GM21390 (cell line): ENCODE data around the gene COL4A2.
"Not testable (repeated sequence)": the region's sequence is repeated elsewhere in the genome, so short reads cannot be mapped to it uniquely, and the experiment has no call there.

Experiments
- ATAC-seq: cut with Tn5 transposase; IDR thresholded peaks from one replicate; pipeline ENCODE4 v1.9.1; 2021; ENCODE audit not compliant: unreplicated experiment

Gene COL4A2

GRCh38 chr13:110450016-110450900 lies 143.2 kb downstream of the COL4A2 start:
- no peak for ATAC-seq

GRCh38 chr13:110450941-110451730 lies 144.1 kb downstream of the COL4A2 start:
- no peak for ATAC-seq

- not testable (repeated sequence) for ATAC-seq
These were observed 146.0 kb downstream of the COL4A2 start for GRCh38 chr13:110453091-110453490.

GRCh38 chr13:110453797-110454196 lies 146.7 kb downstream of the COL4A2 start:
- no peak for ATAC-seq

- no peak for ATAC-seq
These were observed 147.3 kb downstream of the COL4A2 start for GRCh38 chr13:110454227-110454859.

GRCh38 chr13:110454956-110455355 lies 147.9 kb downstream of the COL4A2 start:
- ATAC-seq = no peak

- ATAC-seq = no peak
These were observed 148.4 kb downstream of the COL4A2 start for GRCh38 chr13:110455444-110455843.

- ATAC-seq = peak; percentile 98
These were observed 148.9 kb downstream of the COL4A2 start for GRCh38 chr13:110455941-110456340.

GRCh38 chr13:110456550-110456949 lies 149.5 kb downstream of the COL4A2 start:
- ATAC-seq = no peak

GRCh38 chr13:110457361-110457760 lies 150.3 kb downstream of the COL4A2 start:
- no peak for ATAC-seq

- ATAC-seq = no peak
These were observed 150.9 kb downstream of the COL4A2 start for GRCh38 chr13:110458017-110458416.

GRCh38 chr13:110458594-110459365 lies 151.7 kb downstream of the COL4A2 start:
- ATAC-seq = no peak

- ATAC-seq = no peak
These were observed 155.0 kb downstream of the COL4A2 start for GRCh38 chr13:110462091-110462490.

- no peak for ATAC-seq
These were observed 156.1 kb downstream of the COL4A2 start for GRCh38 chr13:110463156-110463555.

- ATAC-seq = no peak
These were observed 156.9 kb downstream of the COL4A2 start for GRCh38 chr13:110463871-110464510.

- no peak for ATAC-seq
These were observed 157.7 kb downstream of the COL4A2 start for GRCh38 chr13:110464556-110465333.

- ATAC-seq = no peak
These were observed 158.6 kb downstream of the COL4A2 start for GRCh38 chr13:110465696-110466095.

- ATAC-seq = no peak
These were observed 159.3 kb downstream of the COL4A2 start for GRCh38 chr13:110466266-110466915.

GRCh38 chr13:110467516-110468110 lies 160.5 kb downstream of the COL4A2 start:
- no peak for ATAC-seq
